ENCODE measurements around the gene MINDY3.

MINDY3 gene

DNA sequence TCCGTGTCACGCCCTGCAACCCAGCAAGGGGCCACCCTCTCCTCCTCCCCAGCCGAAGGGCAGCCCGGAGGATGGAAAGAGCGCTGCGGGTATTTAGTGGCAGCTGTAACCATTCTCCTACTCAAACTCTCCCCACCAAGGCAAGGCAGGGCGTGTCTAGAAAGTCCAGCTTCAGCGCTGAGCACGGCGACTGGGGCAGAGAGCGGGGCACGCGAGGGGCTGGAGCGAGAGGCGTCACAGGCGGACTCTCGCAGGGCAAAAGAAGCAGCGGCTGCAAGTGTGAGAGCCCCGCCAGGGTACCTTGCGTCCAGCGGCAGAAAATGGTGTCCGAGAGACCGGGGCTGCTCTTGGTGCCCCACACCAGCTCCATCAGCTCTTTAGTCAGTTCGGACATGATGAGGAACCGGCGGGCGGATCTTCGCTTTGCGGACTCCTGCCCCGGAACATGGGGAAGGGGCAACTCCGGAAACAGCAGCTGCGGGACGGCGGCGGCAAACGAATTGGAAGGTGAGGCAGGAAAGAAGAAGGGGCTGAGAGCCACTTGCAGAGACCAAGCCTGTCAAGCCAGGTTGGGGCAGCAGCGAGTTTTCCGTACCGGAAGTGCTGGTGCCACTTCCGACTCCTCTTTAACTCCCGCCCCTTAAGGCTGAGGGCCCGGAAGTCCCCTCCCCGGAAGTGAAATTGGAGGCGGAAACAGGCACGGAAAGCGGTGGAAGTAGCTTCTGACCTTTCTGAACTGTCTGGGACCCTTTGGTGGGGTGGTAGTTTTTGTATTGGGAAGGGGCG, at the start of gene MINDY3:
Gene MINDY3, minus strand, starts transcription at position 602 of the 786 bp plus-strand sequence. Its CDS starts 208 bp downstream, at position 394.
- TF ChIP-seq, protein P1, sequence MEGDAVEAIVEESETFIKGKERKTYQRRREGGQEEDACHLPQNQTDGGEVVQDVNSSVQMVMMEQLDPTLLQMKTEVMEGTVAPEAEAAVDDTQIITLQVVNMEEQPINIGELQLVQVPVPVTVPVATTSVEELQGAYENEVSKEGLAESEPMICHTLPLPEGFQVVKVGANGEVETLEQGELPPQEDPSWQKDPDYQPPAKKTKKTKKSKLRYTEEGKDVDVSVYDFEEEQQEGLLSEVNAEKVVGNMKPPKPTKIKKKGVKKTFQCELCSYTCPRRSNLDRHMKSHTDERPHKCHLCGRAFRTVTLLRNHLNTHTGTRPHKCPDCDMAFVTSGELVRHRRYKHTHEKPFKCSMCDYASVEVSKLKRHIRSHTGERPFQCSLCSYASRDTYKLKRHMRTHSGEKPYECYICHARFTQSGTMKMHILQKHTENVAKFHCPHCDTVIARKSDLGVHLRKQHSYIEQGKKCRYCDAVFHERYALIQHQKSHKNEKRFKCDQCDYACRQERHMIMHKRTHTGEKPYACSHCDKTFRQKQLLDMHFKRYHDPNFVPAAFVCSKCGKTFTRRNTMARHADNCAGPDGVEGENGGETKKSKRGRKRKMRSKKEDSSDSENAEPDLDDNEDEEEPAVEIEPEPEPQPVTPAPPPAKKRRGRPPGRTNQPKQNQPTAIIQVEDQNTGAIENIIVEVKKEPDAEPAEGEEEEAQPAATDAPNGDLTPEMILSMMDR (conservative IDR thresholded peaks at IDR 0.05; ENCODE audit: low read depth, low read length), result no peak
- Histone ChIP-seq H3K4me3 (IDR thresholded peaks at IDR 0.05; ENCODE audit: insufficient read depth, low read depth, low read length) (peak within 1 kb of the TSS; percentile 72), H3K79me2 (ENCODE audit: insufficient read depth, low read depth) (peaks cover 34% of the 10 kb centered on the region), H2AFZ (ENCODE audit: low read depth) (peak within 1 kb of the TSS; percentile 96), H4K20me1 (ENCODE audit: insufficient read depth) (no peaks in the 10 kb centered on the region), H3K9ac (peak within 1 kb of the TSS; percentile 51; the same call in 1 of the 2 replicates), H3K36me3 (ENCODE audit: insufficient read depth) (no peaks in the 10 kb centered on the region), H3K27me3 (ENCODE audit: insufficient read depth, low read depth) (no peaks in the 10 kb centered on the region), H3K4me1 (ENCODE audit: low read depth, poor library complexity, severe bottlenecking) (peaks cover 22% of the 10 kb centered on the region), H3K4me2 (peak within 1 kb of the TSS; percentile 89), H3K27ac (peak within 1 kb of the TSS; percentile 60)

DNA sequence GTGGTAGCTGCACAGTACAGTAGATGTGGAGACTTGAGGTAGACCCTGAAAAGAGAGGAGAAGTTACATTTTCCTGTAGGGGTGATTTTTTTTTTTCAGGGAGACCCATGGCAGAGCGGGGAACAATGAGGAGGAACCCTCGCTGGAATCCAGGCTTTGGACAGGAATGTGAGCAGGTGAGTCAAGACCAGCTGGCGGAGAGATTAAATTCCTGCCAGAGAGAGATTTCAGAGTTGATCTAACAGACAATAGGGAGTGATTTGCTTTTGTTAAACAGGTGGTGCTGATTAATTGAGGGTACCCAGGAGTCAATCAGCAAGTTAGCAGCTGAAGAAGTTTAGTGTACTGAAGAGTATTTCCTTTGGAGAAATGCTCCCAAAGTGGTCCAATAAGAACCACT, 41.6 kb upstream of the MINDY3 start:
- Histone ChIP-seq H4K20me1 (ENCODE audit: insufficient read depth) (no peaks in the 10 kb centered on the region), H3K27me3 (ENCODE audit: insufficient read depth, low read depth) (no peaks in the 10 kb centered on the region), H3K79me2 (ENCODE audit: insufficient read depth, low read depth) (no peaks in the 10 kb centered on the region), H3K27ac (no peak overlapping the region), H2AFZ (ENCODE audit: low read depth) (no peak overlapping the region; the same call in 1 of the 2 replicates), H3K4me3 (IDR thresholded peaks at IDR 0.05; ENCODE audit: insufficient read depth, low read depth, low read length) (no peak overlapping the region), H3K4me1 (ENCODE audit: low read depth, poor library complexity, severe bottlenecking) (no peaks in the 10 kb centered on the region), H3K36me3 (ENCODE audit: insufficient read depth) (no peaks in the 10 kb centered on the region), H3K4me2 (no peak overlapping the region), H3K9ac (no peak overlapping the region)
- TF ChIP-seq, protein P1 (conservative IDR thresholded peaks at IDR 0.05; ENCODE audit: low read depth, low read length), result no peak

DNA sequence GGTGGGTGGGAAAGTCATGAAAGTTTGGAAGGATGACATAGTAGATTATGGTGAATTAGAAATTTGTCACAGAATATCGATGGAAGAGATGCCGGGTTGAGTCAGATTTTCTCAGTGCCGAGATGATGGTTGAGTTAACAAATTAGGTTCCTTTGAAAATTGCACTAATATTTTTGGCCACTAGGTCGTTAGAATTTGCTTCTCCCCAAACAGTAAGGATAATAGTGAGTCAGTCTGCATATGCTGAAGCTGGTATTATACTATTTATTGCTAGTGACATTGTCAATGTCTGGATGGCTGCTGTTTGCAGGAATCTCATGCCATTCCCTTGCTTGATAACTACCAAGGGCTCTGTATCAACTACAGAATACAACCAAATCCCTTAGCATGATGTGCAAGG, 37.7 kb upstream of the MINDY3 start:
- H3K27ac ChIP-seq, result no peak overlapping the region
- H3K4me1 ChIP-seq (ENCODE audit: low read depth, poor library complexity, severe bottlenecking), result no peaks in the 10 kb centered on the region
- no peak overlapping the region for H3K4me2 ChIP-seq
- no peak overlapping the region for H2AFZ ChIP-seq (ENCODE audit: low read depth)
- no peak overlapping the region for H3K4me3 ChIP-seq (IDR thresholded peaks at IDR 0.05; ENCODE audit: insufficient read depth, low read depth, low read length)
- H3K27me3 ChIP-seq (ENCODE audit: insufficient read depth, low read depth), result no peaks in the 10 kb centered on the region
- H3K79me2 ChIP-seq (ENCODE audit: insufficient read depth, low read depth), result no peaks in the 10 kb centered on the region
- H3K36me3 ChIP-seq (ENCODE audit: insufficient read depth), result no peaks in the 10 kb centered on the region
- H4K20me1 ChIP-seq (ENCODE audit: insufficient read depth), result no peaks in the 10 kb centered on the region
- H3K9ac ChIP-seq, result no peak overlapping the region
- TF ChIP-seq, protein P1 (conservative IDR thresholded peaks at IDR 0.05; ENCODE audit: low read depth, low read length), result peak; percentile 42

DNA sequence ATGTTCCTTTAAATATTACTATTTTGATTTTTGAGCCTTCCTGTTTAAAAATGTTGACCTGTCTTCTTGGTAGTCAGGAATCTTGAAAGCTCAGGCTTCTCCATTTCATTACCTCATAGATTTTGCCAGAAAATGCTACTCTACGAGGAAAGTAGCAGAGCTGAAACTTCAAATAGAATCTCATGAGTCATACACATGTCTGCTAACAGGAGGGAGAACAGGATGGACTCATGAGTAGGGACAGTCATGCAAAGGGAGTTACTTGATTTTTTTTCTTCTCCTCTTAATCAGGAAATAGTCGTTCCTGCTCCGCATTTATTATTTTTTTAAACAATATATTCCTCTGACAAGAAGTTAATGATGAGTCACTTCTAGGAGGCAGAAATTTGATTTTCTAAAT, 37.0 kb upstream of the MINDY3 start:
- H3K79me2 ChIP-seq (ENCODE audit: insufficient read depth, low read depth), result no peaks in the 10 kb centered on the region
- H3K27me3 ChIP-seq (ENCODE audit: insufficient read depth, low read depth), result no peaks in the 10 kb centered on the region
- H3K9ac ChIP-seq, result no peak overlapping the region
- no peaks in the 10 kb centered on the region for H3K4me1 ChIP-seq (ENCODE audit: low read depth, poor library complexity, severe bottlenecking)
- no peaks in the 10 kb centered on the region for H4K20me1 ChIP-seq (ENCODE audit: insufficient read depth)
- no peak overlapping the region for H2AFZ ChIP-seq (ENCODE audit: low read depth)
- no peak overlapping the region for H3K4me3 ChIP-seq (IDR thresholded peaks at IDR 0.05; ENCODE audit: insufficient read depth, low read depth, low read length)
- H3K4me2 ChIP-seq, result no peak overlapping the region
- no peak overlapping the region for H3K27ac ChIP-seq
- no peaks in the 10 kb centered on the region for H3K36me3 ChIP-seq (ENCODE audit: insufficient read depth)
- TF ChIP-seq, protein P1 (conservative IDR thresholded peaks at IDR 0.05; ENCODE audit: low read depth, low read length), result no peak

Measured in KMS-11 (cell line).